Liver (tissue), 9 donors: ENCODE results near the gene FGF11. TPM values are rescaled to one million over a fixed set of nuclear protein-coding genes. Genes with fewer than 3 reads are reported as not detected.

Source experiments
- DNase-seq: peaks from one replicate; pipeline ENCODE4 v3.0.0-alpha.2; 2017; ENCODE audit warnings: low spot score
- H3K27ac ChIP-seq, 2 donors: one replicate each; pipeline ENCODE4 v1.7.0; 2013; ENCODE audit warnings: inconsistent platforms in 2 of 2, low read length in 2 of 2, control low read depth in 1 of 2, low read depth in 1 of 2, mild to moderate bottlenecking in 1 of 2
- H3K27me3 ChIP-seq, 4 donors: one replicate each; pipeline versions ENCODE4 v1.6.1 to v1.7.0; 2013; ENCODE audit warnings: low read length in 3 of 4, inconsistent platforms in 1 of 4, mild to moderate bottlenecking in 1 of 4, moderate library complexity in 1 of 4; ENCODE audit not compliant: control insufficient read depth in 4 of 4, insufficient read depth in 4 of 4
- H3K36me3 ChIP-seq, 4 donors: one replicate each; pipeline versions ENCODE4 v1.6.1 to v1.7.0; 2013; ENCODE audit warnings: low read length in 3 of 4, mild to moderate bottlenecking in 3 of 4, low read depth in 1 of 4, moderate library complexity in 1 of 4; ENCODE audit not compliant: control insufficient read depth in 4 of 4, insufficient read depth in 3 of 4
- H3K4me1 ChIP-seq, 4 donors: one replicate each; pipeline versions ENCODE4 v1.6.1 to v1.7.0; 2013; ENCODE audit warnings: low read length in 3 of 4, mild to moderate bottlenecking in 3 of 4, moderate library complexity in 1 of 4; ENCODE audit not compliant: control insufficient read depth in 4 of 4, insufficient read depth in 4 of 4
- H3K4me3 ChIP-seq, 3 donors: one replicate each; pipeline versions ENCODE4 v1.6.1 to v1.7.0; 2013; ENCODE audit warnings: low read length in 3 of 3, control low read depth in 1 of 3, low read depth in 1 of 3, mild to moderate bottlenecking in 1 of 3
- H3K9ac ChIP-seq, 2 donors: one replicate each; pipeline ENCODE4 v1.7.0; 2013; ENCODE audit warnings: low read length in 2 of 2, mild to moderate bottlenecking in 2 of 2, moderate library complexity in 2 of 2, control low read depth in 1 of 2, low read depth in 1 of 2
- H3K9me3 ChIP-seq, 4 donors: one replicate each; pipeline versions ENCODE4 v1.6.1 to v1.7.0; 2013; ENCODE audit warnings: low read length in 3 of 4; ENCODE audit not compliant: control insufficient read depth in 4 of 4
- EGR1 ChIP-seq, 2 donors: IDR thresholded peaks; 2 replicates each; pipeline ENCODE4 v1.6.1; 2016 to 2018; ENCODE audit warnings: antibody characterized with exemption in 2 of 2, low read depth in 2 of 2
- FOXA1 ChIP-seq: IDR thresholded peaks from 2 replicates; pipeline ENCODE4 v1.6.1; 2016; ENCODE audit warnings: antibody characterized with exemption
- FOXA2 ChIP-seq: IDR thresholded peaks from 2 replicates; pipeline ENCODE4 v1.6.1; 2016; ENCODE audit warnings: antibody characterized with exemption
- GABPA ChIP-seq, 2 donors: IDR thresholded peaks in 1 of 2; conservative IDR thresholded peaks in 1 of 2; 2 replicates each; pipeline ENCODE4 v1.6.1; 2016; ENCODE audit warnings: antibody characterized with exemption in 2 of 2, mild to moderate bottlenecking in 1 of 2, moderate library complexity in 1 of 2
- HNF4A ChIP-seq, 2 donors: conservative IDR thresholded peaks; 2 replicates each; pipeline ENCODE4 v1.6.1; 2016; ENCODE audit warnings: antibody characterized with exemption in 2 of 2, mild to moderate bottlenecking in 2 of 2
- HNF4G ChIP-seq: IDR thresholded peaks from 2 replicates; pipeline ENCODE4 v1.6.1; 2016; ENCODE audit warnings: antibody characterized with exemption
- JUND ChIP-seq, 2 donors: IDR thresholded peaks; 2 replicates each; pipeline ENCODE4 v1.6.1; 2016; ENCODE audit warnings: antibody characterized with exemption in 2 of 2
- NR2F2 ChIP-seq: IDR thresholded peaks from 2 replicates; pipeline ENCODE4 v1.6.1; 2016; ENCODE audit warnings: antibody characterized with exemption
- RXRA ChIP-seq, 2 donors: IDR thresholded peaks; 2 replicates each; pipeline ENCODE4 v1.6.1; 2017 to 2018; ENCODE audit warnings: antibody characterized with exemption in 2 of 2, mild to moderate bottlenecking in 1 of 2
- SP1 ChIP-seq: IDR thresholded peaks from 2 replicates; pipeline ENCODE4 v1.6.1; 2018; ENCODE audit warnings: antibody characterized with exemption, mild to moderate bottlenecking
- TAF1 ChIP-seq: conservative IDR thresholded peaks from 2 replicates; pipeline ENCODE4 v1.6.1; 2016; ENCODE audit warnings: antibody characterized with exemption, mild to moderate bottlenecking
- YY1 ChIP-seq: IDR thresholded peaks from 2 replicates; pipeline ENCODE4 v1.6.1; 2016; ENCODE audit warnings: antibody characterized with exemption, mild to moderate bottlenecking
- WGBS: extraction: QIAGEN DNeasy Blood & Tissue Kit; methylation state at CpG from one replicate; pipeline ENCODE4 v1.1.7; 2013; 5-methylcytosine and 5-hydroxymethylcytosine counted together
- polyA plus RNA-seq, 2 donors: library from polyadenylated mRNA; stranded (reverse) in 1 of 2; unstranded in 1 of 2; fragments of 200-250 nt in 1 of 2; fragments of >200 nt in 1 of 2; fragmentation: Nextera tagmentation in 1 of 2; extraction: Ambion mirVana in 1 of 2; gene quantifications; one replicate each; pipeline versions ENCODE4 v1.2.1 to v1.2.3, GENCODE V29; 2013 to 2015
- total RNA-seq, 2 donors: library from RNA; depleted of rRNA; stranded (reverse); fragments of >200 nt; gene quantifications; one replicate each; pipeline ENCODE4 v1.2.3, GENCODE V29; 2014
- TF ChIP-seq, protein P1 (sequence below): fragments of 150-350 bp; IDR thresholded peaks from 2 replicates; pipeline ENCODE4 v1.5.1; 2017; ENCODE audit warnings: improper control_type of control experiment, low read depth, low read length; ENCODE audit not compliant: missing input control
- TF ChIP-seq, protein P2 (sequence below): IDR thresholded peaks from 2 replicates; pipeline ENCODE4 v1.6.1; 2016; ENCODE audit warnings: antibody characterized with exemption, mild to moderate bottlenecking
- TF ChIP-seq, protein P3 (sequence below): IDR thresholded peaks from 2 replicates; pipeline ENCODE4 v1.6.1; 2016; ENCODE audit warnings: antibody characterized with exemption
- TF ChIP-seq, protein P4 (sequence below): IDR thresholded peaks from 2 replicates; pipeline ENCODE4 v1.6.1; 2016; ENCODE audit warnings: antibody characterized with exemption
- TF ChIP-seq, protein P5 (sequence below): IDR thresholded peaks from 2 replicates; pipeline ENCODE4 v1.6.1; 2016; ENCODE audit warnings: antibody characterized with exemption
- donor health status: healthy.
- donor health status: healthy.
- donor health status: healthy.
- donor health status: healthy.
- donor health status: healthy.

The FGF11 gene
- total and polyA plus RNA-seq, 4 donors: 0.17 to 0.25 (median 0.20) TPM

DNA sequence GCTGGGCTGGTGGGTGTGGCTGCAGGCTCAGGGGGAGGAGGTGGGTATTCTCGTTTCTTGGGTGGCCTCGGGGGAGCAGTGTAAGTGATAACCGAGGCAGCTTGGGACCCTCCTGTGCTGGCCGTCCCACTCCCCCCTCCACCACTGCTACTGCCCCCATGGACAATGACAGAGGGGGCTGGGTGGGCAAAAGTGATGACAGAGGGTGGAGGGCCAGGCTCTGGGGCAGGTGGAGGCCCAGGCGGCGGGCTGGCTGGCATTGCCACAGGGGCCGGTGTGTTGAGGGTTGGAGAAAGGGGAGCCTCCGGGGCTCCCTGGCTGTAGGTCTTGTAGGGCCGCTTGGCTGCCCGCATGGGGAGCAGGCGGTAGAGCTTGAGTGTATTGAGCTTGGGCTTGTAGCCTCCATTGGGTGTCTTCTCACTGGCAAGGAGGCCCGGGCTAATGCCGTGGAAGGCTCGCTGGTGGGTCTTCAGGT, 24.1 kb downstream of the FGF11 start:
- 94% methylated on average over 14 of the region's 14 CpGs for WGBS
- DNase-seq: no peak
- H3K9me3 ChIP-seq: no peaks in the 10 kb centered on the region
- H3K27me3 ChIP-seq: no peaks in the 10 kb centered on the region
- peaks cover 0 to 12% (median 3%) of the 10 kb centered on the region in 4 donors for H3K36me3 ChIP-seq
- no peak overlapping the region for H3K9ac ChIP-seq
- peaks cover 0 to 13% (median 8%) of the 10 kb centered on the region in 4 donors for H3K4me1 ChIP-seq
- TF ChIP-seq HNF4G: no peak
- no peak overlapping the region for H3K4me3 ChIP-seq
- no peak overlapping the region for H3K27ac ChIP-seq

DNA sequence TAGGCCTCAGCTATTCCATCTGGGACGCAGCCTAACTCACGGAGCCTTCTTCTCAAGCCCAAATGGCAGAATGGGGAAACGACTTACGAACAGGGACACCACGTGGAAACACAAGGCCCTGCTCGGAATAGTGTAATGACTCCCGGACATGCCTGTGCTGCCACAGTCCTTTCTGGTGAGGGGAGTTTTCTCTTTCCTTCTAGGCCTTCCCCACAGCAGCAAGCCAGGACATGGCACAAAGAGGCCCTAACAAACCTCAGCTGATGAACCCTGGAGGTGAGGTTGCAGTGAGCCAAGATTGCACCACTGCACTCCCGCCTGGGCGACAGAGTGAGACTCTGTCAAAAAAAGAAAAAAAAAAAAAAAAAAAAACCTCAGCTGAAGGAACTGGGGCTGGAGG, 24.8 kb downstream of the FGF11 start:
- 96% methylated on average over 9 of the region's 9 CpGs for WGBS
- H3K36me3 ChIP-seq: peaks cover 0 to 12% (median 3%) of the 10 kb centered on the region in 4 donors

DNA sequence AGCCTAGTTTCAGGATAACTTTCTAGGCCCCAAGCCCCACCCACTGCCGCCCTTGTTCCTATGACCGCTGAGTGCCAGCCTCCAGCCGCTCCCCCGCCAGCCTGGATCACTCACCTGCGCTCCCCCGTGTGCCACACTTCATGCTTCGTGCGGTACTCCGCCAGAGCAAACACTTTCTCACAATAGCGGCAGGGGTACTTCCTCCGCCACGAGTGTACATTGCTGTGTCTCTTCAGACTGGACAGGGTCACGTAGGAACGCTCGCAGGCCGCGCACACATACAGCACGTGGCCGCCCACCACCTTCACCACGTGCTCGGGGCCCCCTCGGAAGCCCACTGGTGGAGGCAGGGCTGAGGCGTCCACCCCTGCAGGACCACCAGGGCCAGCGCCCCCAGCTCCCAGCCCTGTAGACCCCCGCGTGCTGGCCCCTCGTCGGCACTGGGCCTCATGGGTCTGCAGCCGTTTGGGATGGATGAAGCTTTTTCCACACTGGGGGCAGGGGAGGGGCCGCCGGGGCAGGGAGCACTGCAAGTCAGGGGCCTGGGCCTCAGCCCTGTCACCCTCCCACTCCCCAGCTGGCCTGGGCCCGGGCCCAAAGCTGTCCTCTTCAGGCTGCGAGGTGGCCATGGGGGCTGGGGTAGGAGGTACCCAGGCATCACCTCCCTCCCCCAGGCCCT, 26.4 kb downstream of the FGF11 start:
- H3K4me3 ChIP-seq: no peak overlapping the region
- peaks cover 0 to 12% (median 3%) of the 10 kb centered on the region in 4 donors for H3K36me3 ChIP-seq
- no peak for DNase-seq
- WGBS: 95% methylated on average over 33 of the region's 33 CpGs
- peaks cover 0 to 20% (median 11%) of the 10 kb centered on the region in 4 donors for H3K4me1 ChIP-seq
- no peaks in the 10 kb centered on the region for H3K9me3 ChIP-seq
- no peaks in the 10 kb centered on the region for H3K27me3 ChIP-seq
- no peak overlapping the region for H3K9ac ChIP-seq
- no peak overlapping the region for H3K27ac ChIP-seq
- no peak for TF ChIP-seq TAF1
- TF ChIP-seq SP1: no peak
- no peak for TF ChIP-seq HNF4G
- no peak for TF ChIP-seq NR2F2
- TF ChIP-seq JUND (IDR thresholded peaks at IDR 0.05): no peak
- TF ChIP-seq RXRA (IDR thresholded peaks at IDR 0.05): no peak
- TF ChIP-seq HNF4A (conservative IDR thresholded peaks at IDR 0.05): no peak
- TF ChIP-seq, protein P1, sequence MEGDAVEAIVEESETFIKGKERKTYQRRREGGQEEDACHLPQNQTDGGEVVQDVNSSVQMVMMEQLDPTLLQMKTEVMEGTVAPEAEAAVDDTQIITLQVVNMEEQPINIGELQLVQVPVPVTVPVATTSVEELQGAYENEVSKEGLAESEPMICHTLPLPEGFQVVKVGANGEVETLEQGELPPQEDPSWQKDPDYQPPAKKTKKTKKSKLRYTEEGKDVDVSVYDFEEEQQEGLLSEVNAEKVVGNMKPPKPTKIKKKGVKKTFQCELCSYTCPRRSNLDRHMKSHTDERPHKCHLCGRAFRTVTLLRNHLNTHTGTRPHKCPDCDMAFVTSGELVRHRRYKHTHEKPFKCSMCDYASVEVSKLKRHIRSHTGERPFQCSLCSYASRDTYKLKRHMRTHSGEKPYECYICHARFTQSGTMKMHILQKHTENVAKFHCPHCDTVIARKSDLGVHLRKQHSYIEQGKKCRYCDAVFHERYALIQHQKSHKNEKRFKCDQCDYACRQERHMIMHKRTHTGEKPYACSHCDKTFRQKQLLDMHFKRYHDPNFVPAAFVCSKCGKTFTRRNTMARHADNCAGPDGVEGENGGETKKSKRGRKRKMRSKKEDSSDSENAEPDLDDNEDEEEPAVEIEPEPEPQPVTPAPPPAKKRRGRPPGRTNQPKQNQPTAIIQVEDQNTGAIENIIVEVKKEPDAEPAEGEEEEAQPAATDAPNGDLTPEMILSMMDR: no peak
- no peak for TF ChIP-seq FOXA2
- no peak for TF ChIP-seq YY1
- TF ChIP-seq, protein P2, sequence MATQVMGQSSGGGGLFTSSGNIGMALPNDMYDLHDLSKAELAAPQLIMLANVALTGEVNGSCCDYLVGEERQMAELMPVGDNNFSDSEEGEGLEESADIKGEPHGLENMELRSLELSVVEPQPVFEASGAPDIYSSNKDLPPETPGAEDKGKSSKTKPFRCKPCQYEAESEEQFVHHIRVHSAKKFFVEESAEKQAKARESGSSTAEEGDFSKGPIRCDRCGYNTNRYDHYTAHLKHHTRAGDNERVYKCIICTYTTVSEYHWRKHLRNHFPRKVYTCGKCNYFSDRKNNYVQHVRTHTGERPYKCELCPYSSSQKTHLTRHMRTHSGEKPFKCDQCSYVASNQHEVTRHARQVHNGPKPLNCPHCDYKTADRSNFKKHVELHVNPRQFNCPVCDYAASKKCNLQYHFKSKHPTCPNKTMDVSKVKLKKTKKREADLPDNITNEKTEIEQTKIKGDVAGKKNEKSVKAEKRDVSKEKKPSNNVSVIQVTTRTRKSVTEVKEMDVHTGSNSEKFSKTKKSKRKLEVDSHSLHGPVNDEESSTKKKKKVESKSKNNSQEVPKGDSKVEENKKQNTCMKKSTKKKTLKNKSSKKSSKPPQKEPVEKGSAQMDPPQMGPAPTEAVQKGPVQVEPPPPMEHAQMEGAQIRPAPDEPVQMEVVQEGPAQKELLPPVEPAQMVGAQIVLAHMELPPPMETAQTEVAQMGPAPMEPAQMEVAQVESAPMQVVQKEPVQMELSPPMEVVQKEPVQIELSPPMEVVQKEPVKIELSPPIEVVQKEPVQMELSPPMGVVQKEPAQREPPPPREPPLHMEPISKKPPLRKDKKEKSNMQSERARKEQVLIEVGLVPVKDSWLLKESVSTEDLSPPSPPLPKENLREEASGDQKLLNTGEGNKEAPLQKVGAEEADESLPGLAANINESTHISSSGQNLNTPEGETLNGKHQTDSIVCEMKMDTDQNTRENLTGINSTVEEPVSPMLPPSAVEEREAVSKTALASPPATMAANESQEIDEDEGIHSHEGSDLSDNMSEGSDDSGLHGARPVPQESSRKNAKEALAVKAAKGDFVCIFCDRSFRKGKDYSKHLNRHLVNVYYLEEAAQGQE: no peak
- TF ChIP-seq, protein P3, sequence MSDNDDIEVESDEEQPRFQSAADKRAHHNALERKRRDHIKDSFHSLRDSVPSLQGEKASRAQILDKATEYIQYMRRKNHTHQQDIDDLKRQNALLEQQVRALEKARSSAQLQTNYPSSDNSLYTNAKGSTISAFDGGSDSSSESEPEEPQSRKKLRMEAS: no peak
- no peak for TF ChIP-seq EGR1 (IDR thresholded peaks at IDR 0.05; ENCODE audit: low read depth in 2 of 2)
- no peak for TF ChIP-seq FOXA1
- TF ChIP-seq GABPA (IDR thresholded peaks at IDR 0.05 in 1 of 2, conservative IDR thresholded peaks at IDR 0.05 in 1 of 2): no peak
- TF ChIP-seq, protein P4, sequence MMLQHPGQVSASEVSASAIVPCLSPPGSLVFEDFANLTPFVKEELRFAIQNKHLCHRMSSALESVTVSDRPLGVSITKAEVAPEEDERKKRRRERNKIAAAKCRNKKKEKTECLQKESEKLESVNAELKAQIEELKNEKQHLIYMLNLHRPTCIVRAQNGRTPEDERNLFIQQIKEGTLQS: no peak

More for the DNA sequence above, 24.8 kb downstream of the FGF11 start:
- H3K27me3 ChIP-seq: no peaks in the 10 kb centered on the region
- H3K4me1 ChIP-seq: peaks cover 0 to 13% (median 8%) of the 10 kb centered on the region in 4 donors
- no peak overlapping the region for H3K4me3 ChIP-seq
- H3K9ac ChIP-seq: no peak overlapping the region
- DNase-seq: no peak
- TF ChIP-seq, protein P4: no peak
- TF ChIP-seq NR2F2 (no peak), JUND (IDR thresholded peaks at IDR 0.05) (no peak), HNF4G (no peak), TAF1 (no peak), YY1 (no peak)
- TF ChIP-seq, protein P5, sequence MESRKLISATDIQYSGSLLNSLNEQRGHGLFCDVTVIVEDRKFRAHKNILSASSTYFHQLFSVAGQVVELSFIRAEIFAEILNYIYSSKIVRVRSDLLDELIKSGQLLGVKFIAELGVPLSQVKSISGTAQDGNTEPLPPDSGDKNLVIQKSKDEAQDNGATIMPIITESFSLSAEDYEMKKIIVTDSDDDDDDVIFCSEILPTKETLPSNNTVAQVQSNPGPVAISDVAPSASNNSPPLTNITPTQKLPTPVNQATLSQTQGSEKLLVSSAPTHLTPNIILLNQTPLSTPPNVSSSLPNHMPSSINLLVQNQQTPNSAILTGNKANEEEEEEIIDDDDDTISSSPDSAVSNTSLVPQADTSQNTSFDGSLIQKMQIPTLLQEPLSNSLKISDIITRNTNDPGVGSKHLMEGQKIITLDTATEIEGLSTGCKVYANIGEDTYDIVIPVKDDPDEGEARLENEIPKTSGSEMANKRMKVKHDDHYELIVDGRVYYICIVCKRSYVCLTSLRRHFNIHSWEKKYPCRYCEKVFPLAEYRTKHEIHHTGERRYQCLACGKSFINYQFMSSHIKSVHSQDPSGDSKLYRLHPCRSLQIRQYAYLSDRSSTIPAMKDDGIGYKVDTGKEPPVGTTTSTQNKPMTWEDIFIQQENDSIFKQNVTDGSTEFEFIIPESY: no peak
- H3K9me3 ChIP-seq: no peaks in the 10 kb centered on the region
- H3K27ac ChIP-seq: no peak overlapping the region
